ENCODE results near the gene SELENOH.
A peak's percentile ranks its signal among the peaks of the same experiment; 100 is the strongest.

DNA sequence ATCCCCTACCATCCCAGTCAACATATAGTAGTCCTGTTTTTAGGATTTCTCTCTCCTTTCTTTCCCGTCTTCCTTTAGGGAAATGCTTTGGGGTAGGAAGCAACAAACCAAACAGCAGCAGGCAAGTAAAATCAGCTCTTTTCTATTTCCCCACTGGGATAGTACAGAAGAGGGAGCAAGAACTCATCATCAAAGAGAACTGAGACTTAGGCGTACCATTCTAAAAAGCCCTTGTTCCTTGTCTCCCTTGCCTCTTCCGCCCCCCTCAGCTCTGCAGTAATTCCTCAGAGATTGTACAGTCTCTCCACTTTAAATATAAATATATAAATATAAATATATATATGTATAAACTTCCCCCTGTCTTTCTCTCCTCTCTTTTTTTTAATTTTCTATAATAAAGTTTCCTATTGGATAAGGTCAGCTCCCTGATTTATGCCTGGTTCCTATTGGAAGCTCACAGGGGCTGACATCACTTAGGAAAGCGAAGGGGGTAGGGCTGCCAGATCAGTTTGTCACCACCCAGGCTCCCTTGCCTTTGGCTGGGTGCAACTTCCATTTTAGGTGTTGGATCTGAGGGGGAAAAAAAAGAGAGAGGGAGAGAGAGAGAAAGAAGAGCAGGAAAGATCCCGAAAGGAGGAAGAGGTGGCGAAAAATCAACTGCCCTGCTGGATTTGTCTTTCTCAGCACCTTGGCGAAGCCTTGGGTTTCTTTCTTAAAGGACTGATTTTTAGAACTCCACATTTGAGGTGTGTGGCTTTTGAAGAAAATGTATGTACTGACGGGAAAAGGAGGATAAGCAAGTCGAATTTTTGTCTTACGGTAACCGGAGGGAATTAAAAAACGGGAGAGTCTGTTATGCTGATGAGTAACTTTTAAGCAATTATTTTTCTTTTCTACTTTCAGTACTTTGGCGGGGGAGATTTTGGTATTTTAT is 20.3 kb downstream of the SELENOH start, which contains the start of gene CTNND1:
- TF ChIP-seq CTCF (IDR thresholded peaks at IDR 0.05) = no peak
- peak; percentile 28 to 53 for TF ChIP-seq POLR2A (IDR thresholded peaks at IDR 0.05)
- TF ChIP-seq POLR2AphosphoS5 (IDR thresholded peaks at IDR 0.05) = peak; percentile 90
- TF ChIP-seq EP300 (IDR thresholded peaks at IDR 0.05) = no peak

Measured in gastroesophageal sphincter (tissue), 3 donors.